DMS114 treated with DMSO at 0.1 percent for 48 hours (cell line): ENCODE results near the gene OLR1.
A peak's percentile ranks its signal among the peaks of the same experiment; 100 is the strongest.
"Not testable (repeated sequence)": the region's sequence is repeated elsewhere in the genome, so short reads cannot be mapped to it uniquely, and the experiment has no call there.

Experiments
- DNase-seq: peaks from one replicate; lab custom pipeline; 2025; ENCODE audit not compliant: unreplicated experiment; lab: John Stamatoyannopoulos, UW

The OLR1 gene

GRCh38 chr12:10171973-10172728, at the start of gene OLR1:
Gene OLR1, minus strand, starts transcription at chr12:10172132. Its CDS starts 55 bp downstream, at chr12:10172077.
- DNase-seq = no peak

- DNase-seq = no peak
These were observed 48.6 kb upstream of the OLR1 start for GRCh38 chr12:10220398-10221077.

GRCh38 chr12:10218021-10218420, 46.1 kb upstream of the OLR1 start:
- no peak for DNase-seq

- not testable (repeated sequence) for DNase-seq
These were observed 44.0 kb upstream of the OLR1 start for GRCh38 chr12:10215946-10216345.

- DNase-seq = no peak
These were observed 43.5 kb upstream of the OLR1 start for GRCh38 chr12:10215436-10215835.

- DNase-seq = no peak
These were observed 42.9 kb upstream of the OLR1 start for GRCh38 chr12:10214895-10215267.

- DNase-seq = no peak
These were observed 42.4 kb upstream of the OLR1 start for GRCh38 chr12:10214136-10214894.

GRCh38 chr12:10213168-10214135, 41.5 kb upstream of the OLR1 start:
- peak; percentile 29 for DNase-seq

GRCh38 chr12:10212739-10213131, 40.8 kb upstream of the OLR1 start, which contains the start of gene GABARAPL1:
Gene GABARAPL1, plus strand, starts transcription at chr12:10212877. Its CDS starts 253 bp downstream, at chr12:10213130.
- peak; percentile 61 for DNase-seq

GRCh38 chr12:10211940-10212738, 40.2 kb upstream of the OLR1 start:
- DNase-seq = peak; percentile 88

- DNase-seq = no peak
These were observed 39.4 kb upstream of the OLR1 start for GRCh38 chr12:10211101-10211939.

- no peak for DNase-seq
These were observed 38.3 kb upstream of the OLR1 start for GRCh38 chr12:10210225-10210624.

- DNase-seq = no peak
These were observed 35.2 kb upstream of the OLR1 start for GRCh38 chr12:10207136-10207535.

GRCh38 chr12:10205220-10205807, 33.4 kb upstream of the OLR1 start:
- DNase-seq = no peak

- not testable (repeated sequence) for DNase-seq
These were observed 32.6 kb upstream of the OLR1 start for GRCh38 chr12:10204495-10204894.

GRCh38 chr12:10197879-10198278, 25.9 kb upstream of the OLR1 start:
- no peak for DNase-seq

- no peak for DNase-seq
These were observed 24.3 kb upstream of the OLR1 start for GRCh38 chr12:10196210-10196609.

GRCh38 chr12:10194160-10194670, 22.3 kb upstream of the OLR1 start:
- no peak for DNase-seq
